Activated gamma-delta T cell (primary cell): ENCODE results near the gene PREPL.
"Not testable (repeated sequence)": the region's sequence is repeated elsewhere in the genome, so short reads cannot be mapped to it uniquely, and the experiment has no call there.

ENCODE experiments used
- DNase-seq: peaks from one replicate; lab custom pipeline; 2025; lab: John Stamatoyannopoulos, UW

PREPL gene

DNA sequence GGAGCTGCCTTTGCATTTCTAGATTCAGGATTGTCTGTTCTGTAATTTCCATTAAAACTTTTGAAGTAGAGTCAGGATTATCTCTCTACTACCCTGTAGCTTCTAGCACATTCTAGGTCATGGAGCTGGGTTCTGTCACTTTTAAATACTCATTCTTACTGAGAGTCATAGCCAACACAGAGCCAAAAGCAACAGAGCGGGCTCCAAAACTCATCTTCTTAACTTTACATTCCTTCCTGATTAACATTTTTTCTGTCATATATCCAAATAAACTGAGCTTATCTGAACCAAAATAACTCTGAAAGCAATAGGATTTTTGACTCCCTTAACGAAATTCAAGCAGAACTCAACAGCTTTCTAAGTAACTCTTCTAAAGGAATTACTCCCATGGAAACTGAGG lies 12.9 kb downstream of the PREPL start:
- DNase-seq: no peak

DNA sequence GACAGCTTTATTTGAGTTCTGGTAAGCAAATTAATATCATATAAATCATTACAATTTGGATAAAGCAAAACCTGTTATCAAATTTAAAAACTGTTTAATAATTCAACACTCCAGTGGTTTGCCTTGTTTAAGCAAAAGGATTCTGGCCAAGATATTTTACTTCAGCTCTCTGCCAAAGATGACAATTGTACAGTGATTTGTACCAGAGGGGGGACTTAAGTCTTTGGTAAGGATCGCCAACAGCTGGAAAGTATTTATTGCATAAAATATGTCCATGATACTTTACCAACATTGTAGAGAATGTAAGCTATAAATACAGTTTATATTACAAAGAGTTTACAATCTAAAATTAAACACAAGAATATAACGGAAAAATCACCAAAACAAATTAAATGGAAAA lies 13.8 kb downstream of the PREPL start:
- DNase-seq: no peak

DNA sequence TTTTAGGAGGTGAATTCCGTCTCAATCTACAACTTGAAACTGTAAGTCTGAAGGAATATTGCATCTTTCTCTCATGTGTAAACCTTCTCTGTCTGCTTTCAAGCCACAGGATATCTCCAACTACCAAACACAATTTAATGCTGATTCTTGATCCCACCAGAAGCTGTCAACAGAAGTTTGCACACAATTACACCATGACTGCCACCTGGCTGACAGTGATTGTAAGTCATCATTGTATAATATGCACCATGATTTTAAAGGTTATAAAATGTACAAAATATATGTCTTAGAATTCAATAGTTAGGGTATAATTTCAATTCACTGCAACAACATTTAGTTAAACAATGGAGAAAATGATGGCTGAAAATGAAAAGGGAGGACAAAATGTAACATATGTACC lies 18.4 kb downstream of the PREPL start:
- DNase-seq: no peak

DNA sequence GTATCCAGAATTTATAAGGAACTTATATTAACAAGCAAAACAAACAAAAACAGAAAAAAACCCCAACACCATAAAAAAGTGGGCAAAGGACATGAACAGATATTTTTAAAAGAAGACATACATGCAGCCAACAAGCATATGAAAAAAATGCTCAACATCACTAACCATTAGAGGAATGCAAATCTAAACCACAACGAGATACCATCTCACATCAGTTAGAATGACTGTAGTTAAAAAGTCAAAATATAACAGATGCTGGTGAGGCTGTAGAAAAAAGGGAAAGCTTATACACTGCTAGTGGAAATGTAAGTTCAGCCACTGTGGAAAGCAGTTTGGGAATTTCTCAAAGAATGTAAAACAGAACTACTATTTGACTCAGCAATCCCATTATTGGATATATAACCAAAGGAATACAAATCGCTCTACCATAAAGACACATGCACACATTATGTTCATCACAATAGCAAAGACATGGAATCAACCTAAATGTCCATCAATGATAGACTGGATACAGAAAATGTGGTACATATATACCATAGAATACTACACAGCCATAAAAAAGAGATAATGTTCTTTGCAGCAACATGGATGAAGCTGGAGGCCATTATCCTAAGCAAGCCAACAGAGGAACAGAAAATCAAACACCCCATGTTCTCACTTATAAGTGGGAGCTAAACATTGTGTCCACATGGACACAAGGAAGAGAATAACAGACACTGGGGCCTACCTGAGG lies 25.3 kb downstream of the PREPL start:
- DNase-seq: no peak

DNA sequence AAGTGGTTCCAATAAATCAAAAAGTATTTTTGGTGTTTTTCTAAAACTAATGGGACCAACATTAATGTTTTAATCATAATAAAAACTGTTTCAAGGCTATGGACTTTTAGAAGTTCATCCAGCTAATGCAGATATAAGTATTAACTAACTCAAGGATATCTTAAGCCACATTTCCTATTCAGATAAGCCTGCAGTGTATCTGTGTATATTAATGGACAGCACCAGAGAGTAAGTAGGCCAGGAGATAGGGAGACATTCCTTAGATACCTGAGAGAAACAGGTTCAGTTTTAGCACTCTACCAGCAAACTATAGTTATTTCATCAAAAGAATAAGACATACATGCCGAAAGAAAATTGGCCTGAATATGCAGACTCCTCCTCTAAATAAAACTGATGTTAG lies 27.3 kb downstream of the PREPL start:
- no peak for DNase-seq

DNA sequence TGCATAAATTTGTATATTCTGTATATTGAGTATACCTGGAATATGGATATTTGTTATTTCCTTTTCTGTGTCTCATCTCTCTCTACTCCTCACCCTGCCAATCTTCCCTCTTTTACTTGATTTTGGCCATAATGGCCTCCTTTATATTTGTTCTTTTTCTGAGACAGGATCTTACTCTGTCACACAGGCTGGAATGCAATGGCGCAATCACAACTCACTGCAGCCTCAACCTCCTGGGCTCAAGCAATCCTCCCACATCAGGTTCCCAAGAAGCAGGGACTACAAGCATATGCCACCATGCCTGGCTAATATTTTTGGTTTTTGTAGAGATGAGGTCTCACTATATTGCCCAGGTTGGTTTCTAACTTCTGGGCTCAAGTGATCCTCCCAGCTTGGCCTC lies 30.5 kb downstream of the PREPL start:
- no peak for DNase-seq

DNA sequence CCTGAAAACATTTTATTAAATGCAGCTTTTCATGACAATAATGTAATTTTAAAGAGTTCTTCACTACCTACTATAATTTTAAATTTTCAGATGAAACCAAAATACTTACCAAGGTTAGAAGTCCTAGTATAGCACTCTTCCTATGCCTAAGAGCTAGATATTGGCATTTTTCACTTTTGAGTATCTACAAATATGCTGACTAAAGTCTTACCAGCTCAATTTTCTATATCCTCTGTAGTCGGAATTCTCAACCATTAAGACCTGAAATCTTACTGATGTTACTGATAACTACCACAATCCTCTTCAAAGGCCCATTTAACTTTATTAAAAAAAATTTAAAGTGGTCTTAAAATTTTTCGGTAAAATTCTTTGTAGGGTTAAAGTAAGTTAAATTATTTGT lies 32.0 kb downstream of the PREPL start:
- DNase-seq: no peak

DNA sequence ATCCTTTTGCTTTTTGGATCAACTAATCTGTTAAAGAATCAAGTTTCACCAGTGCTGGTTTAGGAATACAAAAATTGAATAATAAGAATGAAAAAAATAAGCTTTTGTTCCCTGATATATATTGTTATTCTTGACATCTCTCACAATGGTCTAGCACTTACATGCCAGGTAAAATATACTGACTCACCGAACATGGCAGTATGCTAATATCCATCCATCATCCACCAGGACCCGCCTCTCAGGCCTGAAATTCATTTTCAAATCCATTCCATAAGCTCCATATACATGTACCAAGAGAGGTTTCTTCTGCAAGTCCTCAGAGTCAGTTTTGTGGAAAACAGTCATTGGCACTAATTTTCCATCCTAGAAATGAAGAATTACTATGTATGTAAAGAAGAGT lies 32.5 kb downstream of the PREPL start:
- no peak for DNase-seq

DNA sequence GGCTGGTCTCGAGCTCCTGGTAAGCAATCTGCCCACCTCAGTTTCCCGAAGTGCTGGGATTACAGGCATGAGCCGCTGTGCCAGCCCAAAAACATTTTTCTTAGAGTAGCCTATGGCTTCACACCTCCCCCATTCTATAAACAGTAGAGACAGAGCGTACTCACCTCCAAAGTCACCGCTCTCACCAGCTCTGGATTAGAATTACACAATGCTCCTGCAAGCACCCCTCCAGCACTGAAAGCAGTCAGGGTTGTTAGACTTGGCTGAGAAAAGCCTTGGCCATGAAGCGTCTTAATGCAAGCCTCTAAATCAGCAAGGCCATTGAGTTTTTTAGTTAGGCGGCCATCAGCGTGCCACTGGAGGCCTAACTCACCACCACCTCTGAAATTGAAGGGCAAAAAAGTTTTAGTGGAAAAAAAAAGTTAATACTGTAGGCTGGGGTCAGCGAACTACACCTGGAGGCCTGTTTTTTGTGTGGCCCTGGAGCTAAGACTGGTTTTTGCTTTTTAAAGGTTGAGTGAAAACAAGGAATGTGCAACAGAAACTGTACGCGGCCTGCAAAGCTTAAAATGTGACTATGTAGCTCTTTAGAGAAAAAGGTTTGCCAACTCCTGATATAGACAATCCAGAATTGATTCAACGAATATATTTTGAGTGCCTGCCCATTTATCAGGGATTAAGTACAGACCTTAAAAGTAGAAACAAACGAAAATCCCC lies 34.6 kb downstream of the PREPL start:
- DNase-seq: no peak

DNA sequence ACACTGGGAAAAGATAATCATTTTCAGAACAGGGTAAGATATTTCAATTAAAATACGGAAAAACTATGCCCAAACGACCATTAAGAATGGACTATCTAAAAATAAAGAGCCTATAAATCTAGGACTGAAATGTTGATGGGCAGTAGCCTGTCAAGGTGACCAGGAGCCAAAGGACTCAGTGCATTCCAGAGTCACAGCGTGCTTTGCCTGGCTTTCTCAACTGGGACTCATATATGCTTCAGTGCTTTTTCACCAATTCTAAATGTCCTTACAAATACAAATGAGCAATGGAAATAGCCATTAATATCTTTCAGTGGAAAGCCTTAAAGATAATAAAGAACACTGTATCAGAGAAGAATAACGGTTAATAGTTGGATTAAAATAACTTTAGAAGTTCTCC lies 35.4 kb downstream of the PREPL start:
- DNase-seq: no peak

DNA sequence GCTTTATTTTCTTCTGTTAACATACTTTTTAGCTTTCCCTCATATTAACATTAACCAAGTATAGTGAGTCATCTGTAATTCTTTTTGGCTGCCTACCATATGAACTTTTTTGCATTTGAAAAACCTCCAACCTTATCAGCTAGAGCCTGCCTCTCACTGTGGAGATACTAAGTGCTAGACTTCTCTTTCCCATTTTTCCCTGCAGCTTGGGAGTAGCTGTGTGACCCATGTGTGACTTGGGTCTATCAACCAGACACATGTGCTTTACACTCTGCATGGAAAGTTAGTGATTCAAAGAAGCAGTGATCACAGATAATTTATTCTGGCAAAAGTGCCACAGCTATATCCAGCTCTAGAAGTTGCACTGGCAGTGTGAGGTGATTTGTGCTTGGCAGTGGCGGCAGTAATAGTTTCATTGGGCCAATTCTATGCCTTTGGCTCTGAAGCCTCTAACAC lies 36.3 kb downstream of the PREPL start:
- DNase-seq: no peak

DNA sequence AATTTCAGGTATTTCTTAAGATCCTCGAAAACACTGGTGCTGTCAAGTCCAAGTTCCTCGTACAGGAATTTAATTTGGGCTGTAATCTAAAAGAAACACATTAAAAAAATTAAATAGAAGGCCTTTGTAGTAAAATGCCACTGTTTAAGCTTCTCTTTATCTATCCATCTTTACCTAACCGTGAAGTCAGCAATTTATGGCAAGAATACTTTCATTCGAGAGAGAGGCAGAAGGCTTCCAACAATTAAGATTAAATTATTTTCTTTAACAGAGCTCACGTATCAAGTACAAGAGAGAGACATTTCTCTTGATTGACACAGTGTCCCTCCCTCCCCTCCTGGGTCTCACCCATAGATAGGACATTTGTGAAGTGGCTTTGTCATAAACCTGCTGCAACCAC lies 39.9 kb downstream of the PREPL start:
- DNase-seq: no peak

DNA sequence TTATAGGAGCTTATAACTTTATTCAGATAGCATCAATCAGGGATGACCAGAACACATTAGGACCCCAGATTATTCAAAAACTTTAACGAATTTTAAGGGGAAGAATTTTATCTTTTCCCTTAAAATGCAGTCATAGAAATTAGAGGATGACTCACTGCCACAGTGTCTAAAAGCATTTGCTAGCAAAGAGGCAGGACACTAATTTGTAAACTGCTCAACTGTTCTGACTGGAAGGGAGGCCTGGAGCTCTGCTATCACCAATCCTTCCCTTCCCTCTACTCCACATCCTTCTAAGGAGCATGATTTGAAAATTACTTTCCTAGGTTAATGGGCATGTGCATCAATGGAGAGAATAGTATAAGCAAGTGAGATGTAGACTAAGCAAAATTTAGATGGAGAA lies 40.5 kb downstream of the PREPL start:
- DNase-seq: no peak

DNA sequence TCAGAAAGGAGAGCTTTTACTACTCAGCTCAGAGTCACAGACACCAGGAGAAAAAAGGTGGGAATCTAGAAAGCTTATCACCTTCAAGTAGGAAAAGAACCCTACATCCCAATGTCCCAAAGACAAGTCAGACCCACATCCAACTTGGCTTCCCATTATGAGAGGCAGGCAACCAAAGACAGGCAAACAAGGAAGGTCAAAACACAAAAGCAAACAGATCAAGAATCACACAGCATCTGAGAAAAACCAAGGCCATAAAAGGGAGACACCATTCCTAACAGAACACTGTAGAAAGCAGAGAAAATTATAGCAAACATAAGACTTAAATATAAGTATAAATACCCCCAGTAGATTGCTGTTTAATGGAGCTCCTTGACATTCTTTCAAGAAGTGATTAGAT lies 45.3 kb downstream of the PREPL start:
- DNase-seq: no peak

DNA sequence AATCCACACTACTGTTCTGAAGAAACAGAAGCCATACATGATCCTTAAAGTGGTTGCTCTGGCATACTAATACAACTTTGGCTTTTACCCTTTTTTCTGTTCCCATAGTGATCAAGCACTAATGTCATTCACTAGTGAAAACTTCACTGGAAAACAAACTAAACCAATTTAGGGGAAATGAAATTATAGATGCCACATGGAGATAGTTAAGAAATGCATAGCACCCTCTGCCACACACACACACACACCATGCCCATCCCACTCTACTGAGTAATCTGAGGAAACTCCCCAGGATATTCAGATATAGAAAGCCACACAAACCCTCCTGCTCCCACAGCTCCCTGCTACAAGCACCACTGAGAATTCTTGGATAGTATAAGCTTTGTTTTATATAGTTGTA lies 46.9 kb downstream of the PREPL start:
- DNase-seq: no peak

DNA sequence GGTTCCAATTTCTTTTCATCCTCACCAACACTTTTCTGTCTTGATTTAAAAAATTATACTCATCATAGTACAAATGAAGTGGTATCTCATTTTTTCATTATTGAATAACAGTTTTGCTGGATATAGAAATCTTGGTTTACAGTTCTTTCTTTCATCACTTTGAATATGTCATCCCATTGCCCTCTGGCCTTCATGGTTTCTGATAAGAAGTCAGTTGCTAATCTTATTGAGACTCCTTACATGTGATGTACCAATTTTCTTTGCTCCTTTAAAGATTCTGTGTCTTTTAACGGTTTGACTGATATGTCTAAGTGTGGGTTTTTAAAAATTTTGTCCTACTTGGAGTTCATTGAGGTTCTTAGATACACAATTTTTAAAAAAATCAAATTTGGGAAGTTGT lies 51.0 kb downstream of the PREPL start:
- DNase-seq: no peak

DNA sequence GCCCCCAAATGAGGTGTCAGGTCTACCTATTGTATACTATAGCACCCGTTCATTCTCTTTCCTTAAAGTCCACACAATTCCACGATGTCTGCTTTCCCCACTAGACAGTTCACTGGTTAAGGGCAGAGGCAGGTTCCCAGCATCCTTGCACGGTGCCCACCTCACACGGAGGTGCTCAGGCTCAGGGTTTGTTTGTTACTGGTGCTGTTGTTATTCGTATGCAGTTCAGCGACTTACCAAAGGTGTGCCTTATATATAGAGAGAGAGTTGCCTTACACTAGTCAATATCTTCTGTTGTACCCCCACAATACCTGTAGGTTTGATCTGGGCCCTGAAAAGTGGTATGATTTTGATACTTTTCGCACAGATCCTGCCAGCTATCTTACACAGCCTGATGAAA lies 55.4 kb downstream of the PREPL start:
- DNase-seq: no peak

DNA sequence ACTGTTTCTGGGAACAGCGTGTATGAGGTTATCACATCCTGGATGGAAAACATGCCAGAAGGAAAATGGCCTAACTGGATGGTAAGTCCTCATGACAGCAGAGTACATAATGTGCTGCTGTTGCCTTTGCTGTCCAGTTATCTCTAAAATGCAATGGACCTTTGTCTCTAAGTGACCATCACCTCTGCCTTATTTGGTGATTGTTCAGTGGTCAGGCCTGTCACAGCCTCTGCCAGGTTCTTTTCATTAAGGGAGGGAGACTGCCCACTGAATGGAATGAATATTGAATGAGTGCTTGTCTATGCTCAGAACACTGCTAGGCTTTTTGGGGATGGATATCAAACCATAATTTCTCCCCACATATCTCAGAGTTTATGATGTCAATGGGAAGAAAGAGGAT lies 57.0 kb downstream of the PREPL start:
- DNase-seq: no peak

DNA sequence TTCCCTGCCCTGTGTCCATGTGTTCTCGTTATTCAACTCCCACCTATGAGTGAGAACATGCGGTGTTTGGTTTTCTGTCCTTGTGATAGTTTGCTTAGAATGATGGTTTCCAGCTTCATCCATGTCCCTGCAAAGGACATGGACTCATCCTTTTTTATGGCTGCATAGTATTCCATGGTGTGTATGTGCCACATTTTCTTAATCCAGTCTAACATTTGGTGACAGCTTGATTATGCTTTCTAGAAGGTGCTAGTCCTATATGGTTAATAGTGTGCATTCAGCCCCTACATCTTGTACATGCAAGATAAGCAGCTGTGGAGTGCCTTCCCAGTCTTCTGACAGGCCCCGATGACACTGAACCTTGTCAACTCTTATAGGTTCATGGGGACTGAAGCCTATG lies 57.5 kb downstream of the PREPL start:
- not testable (repeated sequence) for DNase-seq

DNA sequence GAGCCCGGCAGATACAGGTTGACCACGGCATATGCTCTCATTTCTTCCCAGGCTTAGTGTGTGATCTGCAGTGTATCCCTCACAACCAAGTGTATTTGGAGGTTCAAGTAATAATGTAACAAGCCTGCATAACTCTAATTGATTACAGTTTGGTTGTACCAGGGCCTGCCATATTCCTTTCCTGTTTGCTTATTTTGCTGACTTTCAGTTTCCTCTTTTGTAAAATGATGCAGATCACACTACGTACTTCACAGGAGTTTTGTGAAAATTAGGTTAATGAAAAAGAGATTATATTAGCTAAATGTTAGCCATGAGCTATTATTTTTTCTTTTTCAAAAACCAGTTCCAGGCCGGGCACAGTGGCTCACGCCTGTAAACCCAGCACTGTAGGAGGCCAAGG lies 60.2 kb downstream of the PREPL start:
- DNase-seq: no peak

DNA sequence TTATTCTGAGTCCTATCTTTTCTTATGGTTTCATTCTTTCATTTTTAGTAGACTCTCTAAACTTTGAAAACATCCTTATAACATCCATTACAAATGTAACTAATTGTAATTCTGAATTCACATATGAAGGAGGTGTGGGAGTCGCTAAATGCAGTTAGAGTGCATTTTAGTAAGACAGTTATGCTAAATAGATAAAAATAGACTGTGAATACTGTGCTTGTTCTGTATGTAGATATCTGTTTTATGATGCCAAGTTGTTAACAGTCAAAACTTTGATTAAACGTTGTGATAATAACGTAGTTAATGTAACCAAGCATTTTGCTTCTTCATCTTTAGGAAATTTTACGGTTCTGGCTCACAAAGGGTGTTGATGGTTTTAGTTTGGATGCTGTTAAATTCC lies 61.7 kb downstream of the PREPL start:
- no peak for DNase-seq

DNA sequence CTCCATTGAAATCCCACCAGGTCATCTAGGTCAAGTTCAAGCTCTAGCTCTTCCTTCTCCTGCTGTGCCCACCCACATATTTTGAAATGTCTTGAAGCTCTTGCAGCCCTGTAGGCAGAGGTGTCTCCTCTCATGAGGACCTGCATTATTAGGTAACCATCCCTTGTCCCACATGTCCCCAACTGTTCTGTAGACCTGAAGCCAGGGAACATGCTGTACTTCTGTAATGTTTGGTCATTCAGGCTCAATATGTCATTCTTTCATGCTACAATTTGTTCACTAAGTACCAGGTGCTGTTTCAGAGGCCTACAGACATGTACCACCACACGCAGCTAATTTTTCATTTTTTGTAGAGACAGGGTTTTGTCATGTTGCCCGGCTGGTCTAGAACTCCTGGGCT lies 63.9 kb downstream of the PREPL start:
- no peak for DNase-seq

DNA sequence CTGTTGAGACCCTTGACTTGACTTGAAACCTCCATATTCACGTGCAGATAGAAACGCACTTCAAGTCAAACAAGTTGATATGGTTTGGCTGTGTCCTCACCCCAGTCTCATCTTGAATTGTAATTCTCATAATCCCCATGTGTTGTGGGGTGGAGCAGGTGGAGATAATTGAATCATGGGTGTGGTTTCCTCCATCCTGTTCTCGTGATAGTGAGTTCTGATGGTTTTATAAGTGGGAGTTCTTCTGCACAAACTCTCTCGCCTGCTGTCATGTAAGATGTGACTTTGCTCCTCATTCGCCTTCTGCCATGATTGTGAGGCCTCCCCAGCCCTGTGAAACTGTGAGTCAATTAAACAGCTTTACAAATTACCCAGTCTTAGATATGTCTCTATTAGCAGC lies 64.6 kb downstream of the PREPL start:
- DNase-seq: no peak
